Body of pancreas (tissue), 4 donors: ENCODE measurements around the gene KRT73. TPM values are rescaled to one million over a fixed set of nuclear protein-coding genes. Genes with fewer than 3 reads are reported as not detected.

ENCODE experiments used
- ATAC-seq: fragments of 150-250 bp; one replicate; pipeline ENCODE4 v1.9.1; 2016
- DNase-seq, 4 donors: peaks; one replicate each; pipeline ENCODE4 v3.0.0-alpha.2; 2019
- H3K27ac ChIP-seq, 4 donors: fragments of 200-600 bp; sonication (generic); 1 replicate in 3 of 4; 2 replicates in 1 of 4; pipeline versions ENCODE4 v1.5.1 to v1.6.1; 2016 to 2019; ENCODE audit warnings: mild to moderate bottlenecking in 1 of 4, mixed read lengths in 1 of 4, moderate library complexity in 1 of 4
- H3K27me3 ChIP-seq, 2 donors: fragments of 200-600 bp; sonication (generic); one replicate each; pipeline ENCODE4 v1.6.0; 2016; ENCODE audit warnings: mild to moderate bottlenecking in 1 of 2
- H3K36me3 ChIP-seq, 2 donors: fragments of 200-600 bp; sonication (generic); replicated peaks in 1 of 2; 2 replicates each; pipeline ENCODE4 v1.5.1; 2016; ENCODE audit warnings: low read depth in 2 of 2; ENCODE audit not compliant: insufficient read depth in 1 of 2
- H3K4me1 ChIP-seq: fragments of 200-600 bp; sonication (generic); one replicate; pipeline ENCODE4 v1.6.0; 2016
- H3K4me3 ChIP-seq, 2 donors: fragments of 200-600 bp; sonication (generic); 1 replicate in 1 of 2; 2 replicates in 1 of 2; pipeline ENCODE4 v1.5.1; 2016 to 2019
- H3K9me3 ChIP-seq, 3 donors: fragments of 200-600 bp; sonication (generic); 1 replicate in 2 of 3; 2 replicates in 1 of 3; pipeline ENCODE4 v1.5.1; 2016
- POLR2A ChIP-seq, 3 donors: fragments of 450-650 bp; IDR thresholded peaks; one replicate each; pipeline ENCODE4 v1.6.1; 2016; ENCODE audit warnings: antibody characterized with exemption in 3 of 3, mild to moderate bottlenecking in 2 of 3
- WGBS, 2 donors: methylation state at CpG; one replicate each; pipeline ENCODE4 v1.1.5; 2017; 5-methylcytosine and 5-hydroxymethylcytosine counted together
- intact Hi-C: fragments of 100-400 bp; cut with DNase I; formaldehyde crosslinking; loops from one replicate; pipeline ENCODE4 v1.15.1; 2023
- total RNA-seq, 2 donors: library from RNA; depleted of rRNA; stranded (reverse); fragments of >200 nt; gene quantifications; one replicate each; pipeline ENCODE4 v1.1.0, GENCODE V29; 2016
- TF ChIP-seq, protein P1 (sequence below), 7 experiments: fragments of 450-650 bp in 4 of 7; fragments of 200-600 bp in 3 of 7; sonication (generic) in 3 of 7; IDR thresholded peaks; one replicate each; pipeline ENCODE4 v1.5.1; 2016 to 2019; ENCODE audit warnings: antibody characterized with exemption in 7 of 7

KRT73 gene
- total RNA-seq, 2 donors from 2014 or later, result 1.3 TPM; not detected in 1

DNA sequence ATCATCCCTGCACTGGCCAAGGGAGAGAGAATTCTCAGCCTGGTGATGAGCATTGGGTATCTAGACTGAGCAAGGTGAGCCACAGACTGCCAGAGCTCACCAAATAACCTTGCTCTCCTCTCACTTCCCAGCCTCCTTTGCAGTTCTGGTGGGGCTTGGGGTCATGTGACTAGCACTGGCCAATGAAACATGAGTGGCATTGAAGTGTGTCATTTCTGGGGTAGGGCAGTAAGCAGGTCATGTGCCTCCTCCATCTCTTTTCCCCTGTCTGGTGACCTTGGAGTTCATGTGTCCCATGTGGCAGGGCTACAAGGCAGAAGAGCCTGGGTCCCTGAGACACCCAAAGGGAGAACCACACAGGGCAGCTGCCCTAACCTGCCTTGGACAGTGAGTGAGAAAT lies 13.5 kb downstream of the KRT73 start:
- no peak for ATAC-seq
- H3K27ac ChIP-seq, result no peak overlapping the region
- TF ChIP-seq, protein P1, sequence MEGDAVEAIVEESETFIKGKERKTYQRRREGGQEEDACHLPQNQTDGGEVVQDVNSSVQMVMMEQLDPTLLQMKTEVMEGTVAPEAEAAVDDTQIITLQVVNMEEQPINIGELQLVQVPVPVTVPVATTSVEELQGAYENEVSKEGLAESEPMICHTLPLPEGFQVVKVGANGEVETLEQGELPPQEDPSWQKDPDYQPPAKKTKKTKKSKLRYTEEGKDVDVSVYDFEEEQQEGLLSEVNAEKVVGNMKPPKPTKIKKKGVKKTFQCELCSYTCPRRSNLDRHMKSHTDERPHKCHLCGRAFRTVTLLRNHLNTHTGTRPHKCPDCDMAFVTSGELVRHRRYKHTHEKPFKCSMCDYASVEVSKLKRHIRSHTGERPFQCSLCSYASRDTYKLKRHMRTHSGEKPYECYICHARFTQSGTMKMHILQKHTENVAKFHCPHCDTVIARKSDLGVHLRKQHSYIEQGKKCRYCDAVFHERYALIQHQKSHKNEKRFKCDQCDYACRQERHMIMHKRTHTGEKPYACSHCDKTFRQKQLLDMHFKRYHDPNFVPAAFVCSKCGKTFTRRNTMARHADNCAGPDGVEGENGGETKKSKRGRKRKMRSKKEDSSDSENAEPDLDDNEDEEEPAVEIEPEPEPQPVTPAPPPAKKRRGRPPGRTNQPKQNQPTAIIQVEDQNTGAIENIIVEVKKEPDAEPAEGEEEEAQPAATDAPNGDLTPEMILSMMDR (IDR thresholded peaks at IDR 0.05), result no peak
- TF ChIP-seq POLR2A (IDR thresholded peaks at IDR 0.05), result no peak
- DNase-seq, result no peak
- H3K4me1 ChIP-seq, result no peaks in the 10 kb centered on the region
- H3K4me3 ChIP-seq, result no peak overlapping the region
- intact Hi-C loops, result no loop called here
- H3K27me3 ChIP-seq, result no peaks in the 10 kb centered on the region
- H3K9me3 ChIP-seq, result no peaks in the 10 kb centered on the region
- no peaks in the 10 kb centered on the region for H3K36me3 ChIP-seq

DNA sequence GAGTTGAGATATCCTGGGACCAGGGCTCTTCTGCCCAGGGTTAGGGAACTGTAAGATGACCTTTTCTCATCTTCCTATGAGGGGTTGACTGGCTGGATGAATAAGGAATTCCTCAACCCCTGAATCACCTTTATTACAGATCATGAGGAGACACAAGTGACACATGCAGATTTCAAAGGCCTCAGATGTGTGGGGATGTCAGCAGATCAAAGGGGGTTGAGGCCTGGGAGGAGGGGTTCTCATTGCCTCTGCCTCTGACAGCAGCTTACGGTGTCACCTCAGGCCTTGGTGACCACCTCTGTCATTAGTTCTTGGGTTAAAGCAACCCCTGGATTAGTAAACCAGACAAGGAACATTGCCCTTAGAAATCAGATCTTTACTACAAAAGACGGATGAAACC lies 15.0 kb downstream of the KRT73 start:
- intact Hi-C loops, result no loop called here
- DNase-seq (no peak), ATAC-seq (no peak)
- Histone ChIP-seq H3K4me3 (no peak overlapping the region), H3K36me3 (no peaks in the 10 kb centered on the region), H3K27ac (no peak overlapping the region), H3K9me3 (no peaks in the 10 kb centered on the region), H3K4me1 (no peaks in the 10 kb centered on the region), H3K27me3 (no peaks in the 10 kb centered on the region)
- WGBS, 2 donors, result 50 to 74% methylated on average over 2 of the region's 2 CpGs
- TF ChIP-seq, protein P1 (IDR thresholded peaks at IDR 0.05), result no peak
- no peak for TF ChIP-seq POLR2A (IDR thresholded peaks at IDR 0.05)

DNA sequence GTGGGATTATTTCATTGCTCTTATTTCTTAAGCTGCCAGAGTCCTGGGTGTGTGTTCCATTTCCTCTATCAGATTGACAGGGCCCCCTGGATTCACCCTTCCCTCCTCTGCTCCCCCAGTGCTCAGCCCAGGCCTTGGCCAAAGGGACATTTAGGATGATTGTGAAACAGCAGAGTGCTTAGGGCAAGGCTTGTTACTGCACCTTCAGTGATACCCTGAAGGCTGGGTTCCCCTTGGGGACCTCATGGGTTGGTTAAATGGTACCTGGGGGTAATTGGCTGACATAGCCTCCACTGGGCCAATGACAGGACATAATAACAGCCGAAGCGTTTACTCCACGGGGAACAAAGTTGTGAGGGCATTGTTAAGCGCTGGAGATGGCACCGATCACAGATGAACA lies 15.8 kb downstream of the KRT73 start:
- H3K4me1 ChIP-seq, result no peaks in the 10 kb centered on the region
- WGBS, 2 donors, result 84 to 92% methylated on average over 5 of the region's 5 CpGs
- H3K4me3 ChIP-seq, result no peak overlapping the region
- intact Hi-C loops, result no loop called here
- no peak for TF ChIP-seq POLR2A (IDR thresholded peaks at IDR 0.05)
- TF ChIP-seq, protein P1 (IDR thresholded peaks at IDR 0.05), result no peak
- no peak for ATAC-seq
- H3K36me3 ChIP-seq, result no peaks in the 10 kb centered on the region
- H3K27me3 ChIP-seq, result no peaks in the 10 kb centered on the region
- H3K9me3 ChIP-seq, result no peaks in the 10 kb centered on the region
- no peak overlapping the region for H3K27ac ChIP-seq
- no peak for DNase-seq

DNA sequence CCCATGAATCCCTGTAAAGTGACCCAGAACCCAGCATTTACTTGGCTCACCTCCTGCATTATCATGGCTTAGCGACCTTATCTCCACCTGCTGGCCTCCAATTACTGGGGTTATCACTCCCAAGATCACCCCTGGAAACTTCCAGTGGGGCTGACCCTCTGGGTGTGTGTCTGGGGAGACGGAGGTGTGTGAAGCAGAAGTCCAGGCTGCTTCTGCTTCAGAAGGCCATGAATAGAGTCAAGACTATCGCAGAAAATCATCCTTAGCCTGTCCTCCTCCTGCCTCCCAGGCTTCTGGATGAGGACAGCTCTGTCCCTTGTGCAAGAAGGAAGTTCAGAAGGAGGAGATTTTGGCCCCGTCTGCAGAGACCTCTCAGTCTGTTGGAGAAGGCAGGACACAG lies 16.7 kb downstream of the KRT73 start:
- DNase-seq (no peak), ATAC-seq (no peak)
- Histone ChIP-seq H3K36me3 (no peaks in the 10 kb centered on the region), H3K27me3 (no peaks in the 10 kb centered on the region), H3K9me3 (no peaks in the 10 kb centered on the region), H3K4me3 (no peak overlapping the region), H3K4me1 (no peaks in the 10 kb centered on the region), H3K27ac (no peak overlapping the region)
- no peak for TF ChIP-seq POLR2A (IDR thresholded peaks at IDR 0.05)
- TF ChIP-seq, protein P1 (IDR thresholded peaks at IDR 0.05), result no peak
- intact Hi-C loops, result no loop called here
- WGBS, 2 donors, result 53 to 76% methylated on average over 4 of the region's 4 CpGs

DNA sequence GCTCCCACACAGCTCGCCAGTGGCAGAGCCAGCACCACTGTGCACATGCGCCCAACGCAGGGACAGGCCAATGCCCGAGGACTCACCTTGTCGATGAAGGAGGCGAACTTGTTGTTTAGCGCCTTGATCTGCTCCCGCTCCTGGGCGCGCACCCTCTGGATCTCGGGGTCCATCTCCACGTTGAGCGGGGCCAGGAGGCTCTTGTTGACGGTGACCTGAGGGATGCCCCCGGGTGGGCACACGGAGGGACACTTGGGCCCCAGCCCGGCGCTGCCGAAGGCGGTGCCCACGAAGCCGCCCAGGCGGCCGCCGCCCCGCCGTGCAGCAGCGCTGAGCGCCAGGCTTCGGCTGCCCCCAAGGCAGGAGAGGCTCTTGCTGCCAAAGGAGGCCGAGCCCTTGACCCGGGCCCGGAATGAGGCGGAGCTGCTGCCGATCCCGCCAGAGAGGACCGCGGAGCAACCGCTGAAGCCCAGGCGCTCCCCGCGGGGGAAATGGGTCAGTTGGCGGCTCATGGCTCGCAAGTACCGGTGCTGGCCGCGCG lies 17.3 kb downstream of the KRT73 start, which contains the start of gene KRT72:
KRT72 (minus strand) TSS at position 523 of the 541 bp plus-strand sequence; CDS start at position 512, 11 bp downstream.
- H3K27me3 ChIP-seq, result no peaks in the 10 kb centered on the region
- WGBS, 2 donors, result 17 to 32% methylated on average over 17 to 31 of the region's 48 CpGs

More for the DNA sequence above, 17.3 kb downstream of the KRT73 start, which contains the start of gene KRT72:
- Histone ChIP-seq H3K27ac (no peak within 1 kb of the TSS), H3K4me3 (no peak within 1 kb of the TSS), H3K36me3 (no peaks in the 10 kb centered on the region), H3K4me1 (no peaks in the 10 kb centered on the region), H3K9me3 (no peaks in the 10 kb centered on the region)
- DNase-seq (no peak), ATAC-seq (no peak)
- TF ChIP-seq POLR2A (IDR thresholded peaks at IDR 0.05), result no peak
- TF ChIP-seq, protein P1 (IDR thresholded peaks at IDR 0.05), result no peak
- intact Hi-C loops, result no loop called here
